SK-N-SH (cell line): ENCODE measurements around the gene ZNF516. TPM values are rescaled to one million over a fixed set of nuclear protein-coding genes. Genes with fewer than 3 reads are reported as not detected.

ENCODE experiments used
- CTCF ChIA-PET: fragments of 300-600, 350-600 bp; formaldehyde crosslinking; extraction: SDS; loops from one replicate; lab custom pipeline; 2021; lab: Yijun Ruan, JAX
- POLR2A ChIA-PET: fragments of 350-600 bp; sonication (Branson Sonifier 250); formaldehyde crosslinking; extraction: SDS; loops from one replicate; lab custom pipeline; 2020; ENCODE audit warnings: antibody characterized with exemption, inconsistent platforms; lab: Yijun Ruan, JAX
- DNase-seq: peaks from one replicate; pipeline ENCODE4 v3.0.0; 2012
- H2AFZ ChIP-seq: fragments of 200-600 bp; sonication (generic); 2 replicates; pipeline ENCODE4 v1.8.1; 2016; ENCODE audit warnings: antibody characterized with exemption, mild to moderate bottlenecking, low read depth
- H3F3A ChIP-seq: fragments of 200-600 bp; sonication (generic); replicated peaks from 2 replicates; pipeline ENCODE3; 2016; ENCODE audit warnings: antibody characterized with exemption, mild to moderate bottlenecking; ENCODE audit not compliant: insufficient read depth
- H3K27ac ChIP-seq, 2 experiments: fragments of 200-500 bp in 1 of 2; fragments of 200-600 bp in 1 of 2; sonication (Bioruptor generic) in 1 of 2; sonication (generic), shearing (Covaris generic) in 1 of 2; 2 replicates each; pipeline versions ENCODE4 v1.5.1 to v1.6.1; 2014 to 2016; ENCODE audit warnings: low read depth in 2 of 2, inconsistent platforms in 1 of 2, low read length in 1 of 2, mild to moderate bottlenecking in 1 of 2, mixed read lengths in 1 of 2
- H3K27me3 ChIP-seq: fragments of 200-600 bp; sonication (generic), shearing (Covaris generic); 2 replicates; pipeline ENCODE4 v1.6.1; 2016; ENCODE audit warnings: mixed run types; ENCODE audit not compliant: insufficient read depth
- H3K36me3 ChIP-seq, 2 experiments: fragments of 200-500 bp in 1 of 2; fragments of 200-600 bp in 1 of 2; sonication (Bioruptor generic) in 1 of 2; sonication (generic) in 1 of 2; replicated peaks in 1 of 2; 2 replicates each; pipeline versions ENCODE3 to v1.5.1; 2014 to 2016; ENCODE audit warnings: low read length in 1 of 2, mild to moderate bottlenecking in 1 of 2; ENCODE audit not compliant: insufficient read depth in 2 of 2, control insufficient read depth in 1 of 2
- H3K4me1 ChIP-seq, 2 experiments: fragments of 200-500 bp in 1 of 2; fragments of 200-600 bp in 1 of 2; sonication (Bioruptor generic) in 1 of 2; sonication (generic), shearing (Covaris generic) in 1 of 2; 2 replicates each; pipeline versions ENCODE4 v1.5.1 to v1.6.1; 2014 to 2016; ENCODE audit warnings: low read depth in 1 of 2, low read length in 1 of 2, mixed run types in 1 of 2; ENCODE audit not compliant: insufficient read depth in 2 of 2, control insufficient read depth in 1 of 2
- H3K4me2 ChIP-seq: fragments of 200-600 bp; sonication (generic), shearing (Covaris generic); 2 replicates; pipeline ENCODE4 v1.6.1; 2017; ENCODE audit warnings: mixed run types
- H3K4me3 ChIP-seq, 2 experiments: fragments of 200-500 bp in 1 of 2; fragments of 200-600 bp in 1 of 2; sonication (Bioruptor generic) in 1 of 2; sonication (generic), shearing (Covaris generic) in 1 of 2; 2 replicates each; pipeline versions ENCODE4 v1.5.1 to v1.8.1; 2014 to 2016; ENCODE audit warnings: low read depth in 2 of 2, inconsistent platforms in 1 of 2, low read length in 1 of 2, mild to moderate bottlenecking in 1 of 2, mixed read lengths in 1 of 2, moderate library complexity in 1 of 2
- H3K79me2 ChIP-seq: fragments of 200-600 bp; sonication (generic); 2 replicates; pipeline ENCODE4 v1.8.1; 2017; ENCODE audit warnings: mild to moderate bottlenecking; ENCODE audit not compliant: insufficient read depth
- H3K9ac ChIP-seq: fragments of 200-600 bp; sonication (generic); 2 replicates; pipeline ENCODE4 v1.6.1; 2017; ENCODE audit warnings: mixed run types
- H3K9me2 ChIP-seq: fragments of 200-600 bp; sonication (generic); 2 replicates; pipeline ENCODE4 v1.6.1; 2017; ENCODE audit warnings: mixed run types
- H3K9me3 ChIP-seq: fragments of 200-600 bp; sonication (generic); 2 replicates; pipeline ENCODE4 v1.6.1; 2017; ENCODE audit warnings: mixed run types, mild to moderate bottlenecking, moderate library complexity
- H4K20me1 ChIP-seq: fragments of 200-600 bp; sonication (generic); 2 replicates; pipeline ENCODE4 v1.6.1; 2017; ENCODE audit warnings: mild to moderate bottlenecking, mixed run types; ENCODE audit not compliant: insufficient read depth
- ELF1 ChIP-seq: IDR thresholded peaks from 2 replicates; pipeline ENCODE4 v1.4.0; 2012
- EP300 ChIP-seq, 2 experiments: IDR thresholded peaks; 2 replicates each; pipeline versions ENCODE4 v1.4.0 to v1.6.1; 2012; ENCODE audit warnings: borderline replicate concordance in 1 of 2, low read depth in 1 of 2, low read length in 1 of 2
- EZH2phosphoT487 ChIP-seq: fragments of 200-600 bp; sonication (generic); IDR thresholded peaks from 2 replicates; pipeline ENCODE4 v1.6.1; 2017; ENCODE audit warnings: low read depth, mixed run types, mild to moderate bottlenecking, antibody characterized with exemption, moderate library complexity, borderline replicate concordance
- FOSL2 ChIP-seq: IDR thresholded peaks from 2 replicates; pipeline ENCODE4 v1.4.0; 2012; ENCODE audit warnings: low read depth, mild to moderate bottlenecking, moderate library complexity, borderline replicate concordance
- FOXM1 ChIP-seq: IDR thresholded peaks from 2 replicates; pipeline ENCODE4 v1.4.0; 2012; ENCODE audit warnings: low read depth, mild to moderate bottlenecking
- MXI1 ChIP-seq: IDR thresholded peaks from 2 replicates; pipeline ENCODE4 v1.6.1; 2012; ENCODE audit warnings: mild to moderate bottlenecking, low read depth, low read length, improper control_type of control experiment
- NFIC ChIP-seq: IDR thresholded peaks from 2 replicates; pipeline ENCODE4 v1.4.0; 2012; ENCODE audit warnings: borderline replicate concordance
- NRF1 ChIP-seq: IDR thresholded peaks from 2 replicates; pipeline ENCODE4 v1.6.1; 2012; ENCODE audit warnings: low read depth, mild to moderate bottlenecking, low read length
- POLR2AphosphoS5 ChIP-seq: IDR thresholded peaks from 2 replicates; pipeline ENCODE4 v1.6.1; 2012; ENCODE audit warnings: low read depth, low read length
- RAD21 ChIP-seq: IDR thresholded peaks from 2 replicates; pipeline ENCODE4 v1.6.1; 2012; ENCODE audit warnings: mild to moderate bottlenecking, low read length
- RFX5 ChIP-seq: IDR thresholded peaks from 2 replicates; pipeline ENCODE4 v1.6.1; 2012; ENCODE audit warnings: mild to moderate bottlenecking, improper control_type of control experiment, low read length
- RXRA ChIP-seq: IDR thresholded peaks from 2 replicates; pipeline ENCODE4 v1.4.0; 2012; ENCODE audit warnings: low read depth, mild to moderate bottlenecking, borderline replicate concordance
- SIN3A ChIP-seq: IDR thresholded peaks from 2 replicates; pipeline ENCODE4 v1.6.1; 2012; ENCODE audit warnings: low read depth, mild to moderate bottlenecking, low read length, moderate library complexity, borderline replicate concordance
- SMC3 ChIP-seq: IDR thresholded peaks from 2 replicates; pipeline ENCODE4 v1.6.1; 2012; ENCODE audit warnings: low read depth, low read length, improper control_type of control experiment
- TAF1 ChIP-seq: IDR thresholded peaks from 2 replicates; pipeline ENCODE4 v1.6.1; 2012; ENCODE audit warnings: low read depth, mild to moderate bottlenecking, low read length, moderate library complexity, borderline replicate concordance
- TEAD4 ChIP-seq: IDR thresholded peaks from 2 replicates; pipeline ENCODE4 v1.4.0; 2012; ENCODE audit warnings: mild to moderate bottlenecking, borderline replicate concordance; ENCODE audit not compliant: insufficient read depth
- YY1 ChIP-seq: IDR thresholded peaks from 2 replicates; pipeline ENCODE4 v1.4.0; 2012; ENCODE audit warnings: low read depth, mild to moderate bottlenecking
- WGBS: methylation state at CpG from one replicate; pipeline ENCODE4 v1.1.6; 2017; ENCODE audit warnings: low lambda C conversion rate; 5-methylcytosine and 5-hydroxymethylcytosine counted together
- polyA plus RNA-seq, 3 experiments: library from polyadenylated mRNA; depleted of rRNA; stranded (reverse); fragments of >200 nt; gene quantifications; 2 replicates each; pipeline ENCODE4 v1.2.3, GENCODE V29; 2012
- TF ChIP-seq, protein P1 (sequence below): IDR thresholded peaks from 2 replicates; pipeline ENCODE4; 2012
- TF ChIP-seq, protein P2 (sequence below): IDR thresholded peaks from 2 replicates; pipeline ENCODE4 v1.4.0; 2012; ENCODE audit warnings: low read depth
- TF ChIP-seq, protein P3 (sequence below): fragments of 200-600 bp; sonication (generic); IDR thresholded peaks from 2 replicates; pipeline ENCODE4 v1.6.1; 2017; ENCODE audit warnings: antibody characterized with exemption, mild to moderate bottlenecking, moderate library complexity
- TF ChIP-seq, protein P4 (sequence below): fragments of 150-350 bp; IDR thresholded peaks from 2 replicates; pipeline ENCODE4 v1.6.1; 2016; ENCODE audit warnings: mild to moderate bottlenecking, low read depth, low read length

ZNF516 gene
- polyA plus RNA-seq, 1 of the 3 experiments (the other 2 are of a cell fraction): 4.4 TPM

DNA sequence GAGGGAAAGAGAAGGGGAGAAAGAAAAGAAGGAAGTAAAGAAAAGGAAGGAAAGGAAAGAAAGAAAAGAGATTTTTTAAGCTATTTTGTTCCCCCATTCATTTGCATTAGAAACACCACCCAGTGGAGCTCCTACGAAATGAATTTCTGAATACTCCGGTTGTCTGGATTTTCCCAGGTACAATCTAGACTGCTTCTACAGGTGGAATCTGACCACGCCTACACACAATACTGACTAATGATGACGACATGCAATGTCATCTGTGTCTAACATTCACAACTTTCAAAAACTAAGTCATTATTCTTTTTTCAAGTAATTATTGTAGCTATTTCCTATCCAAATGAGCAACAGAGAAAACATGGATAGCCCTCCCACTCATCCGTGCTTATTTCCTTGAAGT lies 121.7 kb downstream of the ZNF516 start:
- no peaks in the 10 kb centered on the region for H3F3A ChIP-seq
- no peaks in the 10 kb centered on the region for H4K20me1 ChIP-seq
- DNase-seq: no peak
- no peaks in the 10 kb centered on the region for H3K27me3 ChIP-seq
- WGBS: 72% methylated on average over 5 of the region's 5 CpGs
- H3K4me1 ChIP-seq: no peaks in the 10 kb centered on the region
- no peaks in the 10 kb centered on the region for H3K79me2 ChIP-seq
- H3K36me3 ChIP-seq: peaks cover 0 to 12% of the 10 kb centered on the region in 2 experiments
- CTCF ChIA-PET: interaction anchor here (0.6 to 1.3 kb wide), 5 partner anchors 12 to 1803 kb away, joined by 3 to 4 read pairs (median 3); no protein-coding TSS in a partner anchor
- H3K9ac ChIP-seq: no peak overlapping the region
- H3K9me2 ChIP-seq: no peaks in the 10 kb centered on the region
- no peaks in the 10 kb centered on the region for H3K9me3 ChIP-seq
- H2AFZ ChIP-seq: no peak overlapping the region
- POLR2A ChIA-PET: no interaction called here
- TF ChIP-seq NRF1 (no peak), YY1 (no peak), EZH2phosphoT487 (no peak), TAF1 (no peak), POLR2AphosphoS5 (no peak), EP300 (IDR thresholded peaks at IDR 0.05; ENCODE audit: borderline replicate concordance in 1 of 2, low read depth in 1 of 2, low read length in 1 of 2) (no peak), FOXM1 (no peak), SMC3 (no peak), MXI1 (no peak)
- TF ChIP-seq, protein P1, sequence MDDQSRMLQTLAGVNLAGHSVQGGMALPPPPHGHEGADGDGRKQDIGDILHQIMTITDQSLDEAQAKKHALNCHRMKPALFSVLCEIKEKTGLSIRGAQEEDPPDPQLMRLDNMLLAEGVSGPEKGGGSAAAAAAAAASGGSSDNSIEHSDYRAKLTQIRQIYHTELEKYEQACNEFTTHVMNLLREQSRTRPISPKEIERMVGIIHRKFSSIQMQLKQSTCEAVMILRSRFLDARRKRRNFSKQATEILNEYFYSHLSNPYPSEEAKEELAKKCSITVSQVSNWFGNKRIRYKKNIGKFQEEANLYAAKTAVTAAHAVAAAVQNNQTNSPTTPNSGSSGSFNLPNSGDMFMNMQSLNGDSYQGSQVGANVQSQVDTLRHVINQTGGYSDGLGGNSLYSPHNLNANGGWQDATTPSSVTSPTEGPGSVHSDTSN: no peak
- TF ChIP-seq, all 33 proteins: peak for 0
- no peak overlapping the region for H3K27ac ChIP-seq
- H3K4me3 ChIP-seq: no peak overlapping the region
- H3K4me2 ChIP-seq: no peak overlapping the region

DNA sequence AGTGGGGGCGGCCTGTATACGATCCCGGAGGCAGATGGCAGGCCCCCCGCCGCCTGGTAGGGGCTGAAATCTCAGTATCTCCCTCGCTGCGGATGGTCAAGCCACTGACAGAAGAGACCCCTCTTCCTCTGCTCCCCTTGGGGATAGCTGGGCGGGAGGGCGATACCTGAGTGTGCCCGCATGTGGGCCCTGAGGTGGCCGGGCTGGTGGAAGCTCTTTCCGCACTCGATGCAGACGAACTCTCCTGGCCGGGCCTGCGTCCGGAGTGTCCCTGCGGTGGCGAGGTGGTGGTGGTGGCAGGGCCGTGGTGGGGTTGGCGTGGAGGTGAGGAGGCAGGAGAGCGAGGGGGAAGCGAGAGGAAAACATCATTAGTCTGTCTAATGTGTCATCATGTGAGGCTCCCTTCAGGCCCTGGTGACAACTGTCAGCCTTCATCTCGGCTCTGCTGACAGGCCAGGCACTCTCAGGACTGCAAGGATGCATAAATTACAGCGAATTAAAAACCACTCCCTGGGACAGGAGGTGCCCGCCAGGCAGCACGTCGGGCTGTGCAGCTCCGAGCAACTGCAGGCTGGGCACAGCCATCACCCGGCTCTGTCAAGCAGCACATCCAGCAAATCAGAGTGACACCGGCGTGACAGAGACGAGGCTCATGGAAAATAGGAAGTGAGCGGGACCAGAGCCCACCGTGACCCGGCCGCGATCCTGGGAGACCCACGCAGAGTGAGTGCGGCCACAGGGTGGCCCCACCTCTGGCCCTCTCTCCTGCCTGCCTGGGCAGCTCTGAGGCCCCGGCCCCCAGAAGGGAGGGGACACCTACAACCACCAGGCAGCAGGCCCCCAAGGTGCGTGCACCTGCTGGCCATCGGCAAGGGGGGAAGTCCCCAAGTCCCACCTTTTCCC lies 123.5 kb downstream of the ZNF516 start:
- Histone ChIP-seq H3K4me3 (no peak overlapping the region), H3K9ac (no peak overlapping the region), H3K27me3 (no peaks in the 10 kb centered on the region), H3K79me2 (no peaks in the 10 kb centered on the region), H3K4me1 (no peaks in the 10 kb centered on the region), H2AFZ (no peak overlapping the region), H3K36me3 (peaks cover 0 to 11% of the 10 kb centered on the region in 2 experiments), H3K27ac (no peak overlapping the region), H3K9me3 (no peaks in the 10 kb centered on the region), H3F3A (no peaks in the 10 kb centered on the region), H3K9me2 (no peaks in the 10 kb centered on the region), H3K4me2 (no peak overlapping the region), H4K20me1 (no peaks in the 10 kb centered on the region)
- POLR2A ChIA-PET: no interaction called here
- DNase-seq: no peak
- CTCF ChIA-PET: interaction anchor here (1.0 to 1.1 kb wide), 2 partner anchors 9 to 27 kb away, joined by 3 read pairs; no protein-coding TSS in a partner anchor
- WGBS: 70% methylated on average over 20 of the region's 43 CpGs
- no peak for TF ChIP-seq FOXM1
- no peak for TF ChIP-seq RAD21
- TF ChIP-seq ELF1: no peak
- TF ChIP-seq POLR2AphosphoS5: no peak
- TF ChIP-seq TAF1: no peak
- no peak for TF ChIP-seq NRF1
- TF ChIP-seq, protein P2, sequence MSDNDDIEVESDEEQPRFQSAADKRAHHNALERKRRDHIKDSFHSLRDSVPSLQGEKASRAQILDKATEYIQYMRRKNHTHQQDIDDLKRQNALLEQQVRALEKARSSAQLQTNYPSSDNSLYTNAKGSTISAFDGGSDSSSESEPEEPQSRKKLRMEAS: no peak
- TF ChIP-seq NFIC: no peak
- TF ChIP-seq RXRA: no peak
- TF ChIP-seq SMC3: no peak
- TF ChIP-seq TEAD4: no peak
- TF ChIP-seq MXI1: no peak
- TF ChIP-seq RFX5: no peak
- no peak for TF ChIP-seq FOSL2
- no peak for TF ChIP-seq EP300 (IDR thresholded peaks at IDR 0.05; ENCODE audit: borderline replicate concordance in 1 of 2, low read depth in 1 of 2, low read length in 1 of 2)
- TF ChIP-seq, protein P3, sequence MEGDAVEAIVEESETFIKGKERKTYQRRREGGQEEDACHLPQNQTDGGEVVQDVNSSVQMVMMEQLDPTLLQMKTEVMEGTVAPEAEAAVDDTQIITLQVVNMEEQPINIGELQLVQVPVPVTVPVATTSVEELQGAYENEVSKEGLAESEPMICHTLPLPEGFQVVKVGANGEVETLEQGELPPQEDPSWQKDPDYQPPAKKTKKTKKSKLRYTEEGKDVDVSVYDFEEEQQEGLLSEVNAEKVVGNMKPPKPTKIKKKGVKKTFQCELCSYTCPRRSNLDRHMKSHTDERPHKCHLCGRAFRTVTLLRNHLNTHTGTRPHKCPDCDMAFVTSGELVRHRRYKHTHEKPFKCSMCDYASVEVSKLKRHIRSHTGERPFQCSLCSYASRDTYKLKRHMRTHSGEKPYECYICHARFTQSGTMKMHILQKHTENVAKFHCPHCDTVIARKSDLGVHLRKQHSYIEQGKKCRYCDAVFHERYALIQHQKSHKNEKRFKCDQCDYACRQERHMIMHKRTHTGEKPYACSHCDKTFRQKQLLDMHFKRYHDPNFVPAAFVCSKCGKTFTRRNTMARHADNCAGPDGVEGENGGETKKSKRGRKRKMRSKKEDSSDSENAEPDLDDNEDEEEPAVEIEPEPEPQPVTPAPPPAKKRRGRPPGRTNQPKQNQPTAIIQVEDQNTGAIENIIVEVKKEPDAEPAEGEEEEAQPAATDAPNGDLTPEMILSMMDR: no peak
- TF ChIP-seq, protein P4, sequence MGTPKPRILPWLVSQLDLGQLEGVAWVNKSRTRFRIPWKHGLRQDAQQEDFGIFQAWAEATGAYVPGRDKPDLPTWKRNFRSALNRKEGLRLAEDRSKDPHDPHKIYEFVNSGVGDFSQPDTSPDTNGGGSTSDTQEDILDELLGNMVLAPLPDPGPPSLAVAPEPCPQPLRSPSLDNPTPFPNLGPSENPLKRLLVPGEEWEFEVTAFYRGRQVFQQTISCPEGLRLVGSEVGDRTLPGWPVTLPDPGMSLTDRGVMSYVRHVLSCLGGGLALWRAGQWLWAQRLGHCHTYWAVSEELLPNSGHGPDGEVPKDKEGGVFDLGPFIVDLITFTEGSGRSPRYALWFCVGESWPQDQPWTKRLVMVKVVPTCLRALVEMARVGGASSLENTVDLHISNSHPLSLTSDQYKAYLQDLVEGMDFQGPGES: no peak
- no peak for TF ChIP-seq SIN3A
